Hepatocyte (in vitro differentiated cells): Measurements from ENCODE around the gene BUD31. TPM values are rescaled to one million over a fixed set of nuclear protein-coding genes. Genes with fewer than 3 reads are reported as not detected.
"Not testable (repeated sequence)": the region's sequence is repeated elsewhere in the genome, so short reads cannot be mapped to it uniquely, and the experiment has no call there.

Experiments
- DNase-seq: peaks from one replicate; pipeline ENCODE4 v3.0.0-alpha.2; 2016; ENCODE audit warnings: low spot score
- H2AFZ ChIP-seq: fragments of 200-600 bp; sonication (generic); 2 replicates; pipeline ENCODE4 v1.6.0; 2016; ENCODE audit warnings: antibody characterized with exemption, mild to moderate bottlenecking
- H3K27ac ChIP-seq: fragments of 200-600 bp; sonication (generic); 2 replicates; pipeline ENCODE4 v1.5.1; 2016; ENCODE audit warnings: mild to moderate bottlenecking
- H3K27me3 ChIP-seq: fragments of 200-600 bp; sonication (generic); 2 replicates; pipeline ENCODE4 v1.6.1; 2016
- H3K36me3 ChIP-seq: fragments of 200-600 bp; sonication (generic); replicated peaks from 2 replicates; pipeline ENCODE4 v1.5.1; 2016; ENCODE audit warnings: low read depth; ENCODE audit not compliant: insufficient read depth
- H3K4me1 ChIP-seq: fragments of 200-600 bp; sonication (generic); 2 replicates; pipeline ENCODE4 v1.5.1; 2016; ENCODE audit warnings: mild to moderate bottlenecking, moderate library complexity; ENCODE audit not compliant: insufficient read depth
- H3K4me2 ChIP-seq: fragments of 200-600 bp; sonication (generic); 2 replicates; pipeline ENCODE4 v1.6.0; 2016
- H3K4me3 ChIP-seq: fragments of 200-600 bp; sonication (generic); 2 replicates; pipeline ENCODE4 v1.5.1; 2016; ENCODE audit warnings: mild to moderate bottlenecking
- H3K79me2 ChIP-seq: fragments of 200-600 bp; sonication (generic); 2 replicates; pipeline ENCODE4 v1.6.0; 2017; ENCODE audit warnings: mild to moderate bottlenecking
- H3K9me2 ChIP-seq: fragments of 200-600 bp; sonication (generic); replicated peaks from 2 replicates; pipeline ENCODE4 v1.6.0; 2017; ENCODE audit warnings: mild to moderate bottlenecking; ENCODE audit not compliant: insufficient read depth
- H3K9me3 ChIP-seq: fragments of 200-600 bp; sonication (generic); 2 replicates; pipeline ENCODE4 v1.5.1; 2016; ENCODE audit warnings: low read depth, mild to moderate bottlenecking
- H4K20me1 ChIP-seq: fragments of 200-600 bp; sonication (generic); 2 replicates; pipeline ENCODE4 v1.6.0; 2016; ENCODE audit warnings: mild to moderate bottlenecking; ENCODE audit not compliant: insufficient read depth, poor library complexity, severe bottlenecking
- CTCF ChIP-seq: fragments of 200-600 bp; sonication (generic); IDR thresholded peaks from 2 replicates; pipeline ENCODE4 v1.5.1; 2016; ENCODE audit warnings: antibody characterized with exemption, mild to moderate bottlenecking; ENCODE audit not compliant: poor library complexity
- EZH2 ChIP-seq: fragments of 200-600 bp; sonication (generic); IDR thresholded peaks from 2 replicates; pipeline ENCODE4 v1.6.1; 2016; ENCODE audit warnings: antibody characterized with exemption, mild to moderate bottlenecking, borderline replicate concordance
- EZH2phosphoT487 ChIP-seq: fragments of 200-600 bp; sonication (generic); IDR thresholded peaks from one replicate; pipeline ENCODE4 v1.6.1; 2018; ENCODE audit warnings: antibody characterized with exemption, mild to moderate bottlenecking, low read depth, moderate library complexity; ENCODE audit not compliant: unreplicated experiment, severe bottlenecking
- WGBS: methylation state at CpG from one replicate; pipeline ENCODE4 v1.1.6; 2016; ENCODE audit warnings: low lambda C conversion rate; ENCODE audit errors: missing lambda C conversion rate; 5-methylcytosine and 5-hydroxymethylcytosine counted together
- polyA plus RNA-seq: library from polyadenylated mRNA; unstranded; fragments of >200 nt; fragmentation: Nextera tagmentation; extraction: Ambion mirVana; gene quantifications from 2 replicates; pipeline ENCODE4 v1.2.1, GENCODE V29; 2016
- total RNA-seq: library from RNA; depleted of rRNA; stranded (reverse); fragments of >200 nt; gene quantifications from 2 replicates; pipeline ENCODE4 v1.2.3, GENCODE V29; 2014

BUD31 gene
- total and polyA plus RNA-seq, 2 experiments from 2014 or later = 77.5 to 233 TPM

- H3K9me2 ChIP-seq = no peaks in the 10 kb centered on the region
- no peak overlapping the region for H3K27ac ChIP-seq
- WGBS = 92% methylated on average over 2 of the region's 2 CpGs
- no peak for DNase-seq
- H4K20me1 ChIP-seq = peaks cover 18% of the 10 kb centered on the region
- peaks cover 3% of the 10 kb centered on the region for H3K36me3 ChIP-seq
- H3K4me2 ChIP-seq = peak overlapping the region; percentile 87
- peaks cover 79% of the 10 kb centered on the region for H3K79me2 ChIP-seq
- H3K4me3 ChIP-seq = no peak overlapping the region
- no peaks in the 10 kb centered on the region for H3K9me3 ChIP-seq
- peaks cover 23% of the 10 kb centered on the region for H3K4me1 ChIP-seq
- no peak overlapping the region for H2AFZ ChIP-seq
- TF ChIP-seq EZH2 = no peak
- TF ChIP-seq EZH2phosphoT487 = no peak
- no peak for TF ChIP-seq CTCF
- H3K27me3 ChIP-seq = no peaks in the 10 kb centered on the region
Observed at GRCh38 chr7:99410635-99411034, 1.9 kb downstream of the BUD31 start.

GRCh38 chr7:99415513-99416127 is 6.9 kb downstream of the BUD31 start:
- H3K36me3 ChIP-seq, H3K9me2 ChIP-seq, H3K27me3 ChIP-seq, H3K4me1 ChIP-seq, H3K9me3 ChIP-seq, H2AFZ ChIP-seq, H3K27ac ChIP-seq, H3K4me2 ChIP-seq, H4K20me1 ChIP-seq, H3K4me3 ChIP-seq: not testable (repeated sequence)
- WGBS = 81% methylated on average over 17 of the region's 17 CpGs
- DNase-seq = peak; percentile 53
- H3K79me2 ChIP-seq = peaks cover 37% of the 10 kb centered on the region
- TF ChIP-seq CTCF = peak; percentile 50

GRCh38 chr7:99418260-99418659 is 9.5 kb downstream of the BUD31 start:
- WGBS = 92% methylated on average over 9 of the region's 9 CpGs
- Histone ChIP-seq H3K27me3 (no peaks in the 10 kb centered on the region), H3K4me2 (no peak overlapping the region), H3K4me1 (no peaks in the 10 kb centered on the region), H3K9me3 (no peaks in the 10 kb centered on the region), H3K79me2 (peaks cover 15% of the 10 kb centered on the region), H3K9me2 (no peaks in the 10 kb centered on the region), H3K27ac (no peak overlapping the region), H3K36me3 (peaks cover 3% of the 10 kb centered on the region), H3K4me3 (no peak overlapping the region), H4K20me1 (no peaks in the 10 kb centered on the region), H2AFZ (no peak overlapping the region)
- no peak for DNase-seq
- TF ChIP-seq CTCF = no peak
- no peak for TF ChIP-seq EZH2phosphoT487
- TF ChIP-seq EZH2 = no peak
